Activated CD4-positive, alpha-beta T cell treated with anti-CD3 and anti-CD28 coated beads, Interleukin-2, Interleukin-4, amounts not matched to agents 100 ng/mL and 50 ng/mL, durations not matched to agents 16 hours and 8 hours (primary cell): ENCODE results near the gene ARHGAP5.
A peak's percentile ranks its signal among the peaks of the same experiment; 100 is the strongest.

ENCODE experiments used
- DNase-seq: peaks from one replicate; pipeline ENCODE4 v3.0.0-alpha.2; 2020; ENCODE audit warnings: low spot score

The ARHGAP5 gene

DNA sequence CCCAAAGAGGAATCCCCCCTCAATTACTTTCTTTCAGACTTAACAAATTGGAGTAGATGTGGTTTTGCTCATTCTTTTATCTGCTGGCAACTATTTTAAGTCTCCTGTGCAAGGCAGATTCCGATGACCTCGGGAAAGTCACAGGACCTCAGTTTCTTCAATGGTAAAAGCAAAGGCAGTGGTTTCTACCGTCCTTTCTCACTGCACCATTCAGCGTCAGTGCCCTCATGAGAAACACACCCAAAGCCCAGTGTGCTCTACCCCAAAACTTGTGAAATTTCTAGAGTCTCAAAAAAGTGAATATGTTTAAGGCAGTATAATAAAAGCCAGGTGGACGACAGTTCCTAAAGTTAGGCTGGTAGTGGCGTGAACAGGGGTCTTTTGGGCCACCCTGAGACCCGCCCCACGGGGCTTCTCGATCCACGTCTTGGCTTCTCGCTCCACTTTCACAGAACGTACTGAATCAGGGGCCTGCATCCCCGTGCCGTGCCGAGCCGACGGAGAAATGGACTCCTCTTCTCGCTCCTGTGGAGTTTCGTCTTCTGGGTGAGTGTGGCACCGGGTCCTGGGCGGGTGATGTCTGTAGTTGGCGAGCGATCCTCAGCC is 1.3 kb upstream of the ARHGAP5 start:
- peak; percentile 40 for DNase-seq

DNA sequence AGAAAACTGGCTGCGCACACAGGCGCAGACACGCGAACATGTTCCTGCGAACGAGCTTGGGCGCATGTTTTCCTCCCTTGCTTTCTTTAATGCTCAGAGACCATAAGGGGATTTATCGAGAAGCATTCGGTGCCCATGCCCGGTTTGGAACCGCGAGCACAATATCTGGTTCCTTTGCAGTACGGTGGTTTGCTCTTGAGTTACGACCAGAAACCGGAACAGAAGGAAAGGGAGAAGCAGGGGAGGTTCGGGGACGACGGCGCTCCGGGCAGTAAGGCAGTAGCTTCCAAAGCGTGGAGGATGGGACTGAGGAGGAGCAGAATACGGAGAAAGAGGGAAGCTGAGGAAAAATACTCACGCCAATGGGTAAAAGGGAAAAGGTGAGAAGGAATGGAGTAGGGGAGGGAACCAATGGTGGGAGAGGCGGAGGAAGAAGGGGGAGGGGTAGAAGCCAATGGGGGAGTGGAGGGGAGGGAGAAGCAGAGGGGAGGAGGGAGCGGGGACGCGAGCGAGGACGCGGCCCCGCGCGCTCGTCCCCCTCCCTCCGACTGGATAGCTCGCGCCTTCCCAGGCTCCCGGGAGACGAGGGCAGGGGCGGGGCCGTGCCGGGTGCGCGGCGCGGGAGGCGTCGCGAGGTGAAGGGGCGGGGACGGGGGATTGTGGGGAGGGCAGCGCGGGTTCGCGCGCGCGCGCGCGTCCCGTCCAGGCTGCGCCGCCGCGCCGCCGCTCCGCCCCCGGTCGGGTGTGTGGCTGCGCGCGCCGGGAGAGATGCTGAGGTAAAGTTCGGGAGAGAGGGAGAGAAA is 625 bp upstream of the ARHGAP5 start:
- peak; percentile 81 for DNase-seq

DNA sequence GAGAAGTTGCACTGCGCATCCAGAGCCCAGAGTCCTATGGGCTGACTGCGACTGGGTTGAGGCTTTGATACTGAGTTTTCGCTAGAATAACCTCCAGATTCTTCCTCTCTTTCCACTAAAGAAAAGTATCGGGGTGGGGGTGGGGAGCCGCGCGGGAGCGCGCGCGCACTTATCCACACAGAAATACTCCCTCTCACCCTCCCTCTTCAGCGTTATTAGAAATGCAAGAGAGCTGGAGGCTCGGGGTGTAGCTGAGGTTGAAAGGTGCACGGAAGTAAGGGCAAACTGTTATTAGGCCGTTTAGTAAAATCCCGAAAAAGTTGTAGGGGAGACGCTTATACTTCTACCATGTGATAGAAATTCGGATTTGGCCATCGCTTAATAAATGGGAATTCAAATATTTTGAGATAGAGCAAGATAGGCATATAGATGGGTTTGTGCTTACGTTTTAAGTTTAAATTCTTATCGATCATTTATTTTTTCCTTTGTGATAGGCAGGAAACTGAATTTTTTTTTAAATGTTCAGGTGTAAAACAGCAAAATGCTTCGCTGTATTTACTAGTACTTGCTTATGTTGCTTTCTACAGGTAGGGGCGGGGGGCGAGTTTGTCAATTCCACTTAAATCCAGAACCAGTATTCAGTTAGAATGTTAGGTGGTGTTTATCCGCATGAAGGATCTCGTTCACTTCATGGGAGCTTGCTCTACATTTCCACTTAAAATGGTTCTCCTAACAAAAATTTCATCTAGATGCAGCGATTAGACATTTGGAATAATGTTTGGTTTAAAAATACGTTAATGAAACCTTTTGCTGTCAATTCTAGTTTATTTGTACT is 1.1 kb downstream of the ARHGAP5 start:
- no peak for DNase-seq

DNA sequence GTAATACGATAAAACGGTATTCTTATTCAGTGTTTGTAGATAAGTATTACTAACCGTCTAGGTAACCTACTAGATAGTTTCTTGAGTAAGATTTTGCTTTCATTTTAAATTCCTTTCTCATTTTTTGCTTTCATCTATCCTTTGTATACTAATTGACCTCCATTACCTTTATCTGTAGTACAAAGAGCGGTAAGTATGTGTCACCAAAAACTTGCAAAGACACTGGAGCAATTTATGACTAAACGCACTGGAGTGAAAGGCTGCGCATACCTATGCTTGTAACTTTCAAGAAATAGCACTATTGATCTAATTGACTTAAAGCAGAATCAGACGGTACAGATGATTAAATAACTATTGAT is 1.7 kb downstream of the ARHGAP5 start:
- DNase-seq, result peak; percentile 50

DNA sequence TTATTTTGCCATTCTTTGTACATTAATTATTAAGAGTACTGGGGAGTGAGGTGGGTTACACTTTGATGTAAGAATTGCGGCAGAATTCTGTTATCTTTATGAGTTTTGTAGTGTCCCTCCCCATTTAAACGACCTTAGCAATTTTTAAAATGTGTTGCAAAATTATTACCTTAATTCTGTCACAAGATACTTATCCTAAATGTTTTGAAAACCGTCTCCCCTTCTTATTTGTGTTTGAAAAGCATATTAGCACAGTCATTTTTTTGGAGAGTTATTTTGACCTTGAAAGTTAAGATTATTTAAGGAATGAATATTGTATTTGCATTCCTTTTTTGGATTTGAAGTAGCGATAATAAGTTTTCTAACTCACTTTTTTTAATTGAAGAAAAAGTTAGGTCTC is 2.2 kb downstream of the ARHGAP5 start:
- no peak for DNase-seq

DNA sequence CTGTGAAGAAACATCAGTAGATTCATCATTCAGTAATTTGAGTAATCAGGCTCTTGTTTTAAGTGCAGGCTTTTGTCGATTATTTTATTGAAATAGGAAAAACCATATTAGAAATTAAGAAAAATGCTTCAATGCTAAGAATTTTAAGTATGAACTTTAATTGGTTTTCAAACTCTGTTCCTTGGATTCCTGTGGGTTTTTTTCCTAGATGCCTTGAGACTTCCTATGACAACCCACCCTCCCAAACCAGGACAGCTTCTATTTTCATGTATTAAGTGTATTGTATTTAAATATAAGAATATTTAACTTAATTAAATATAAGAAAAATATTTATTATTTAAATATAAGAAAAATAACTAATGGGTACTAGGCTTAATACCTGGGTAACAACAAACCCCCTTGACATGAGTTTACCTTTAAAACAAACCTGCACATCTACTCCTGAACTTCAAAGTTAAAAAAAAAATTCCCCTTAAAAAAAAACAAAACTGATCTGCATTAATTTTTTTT is 3.0 kb downstream of the ARHGAP5 start:
- DNase-seq, result no peak

DNA sequence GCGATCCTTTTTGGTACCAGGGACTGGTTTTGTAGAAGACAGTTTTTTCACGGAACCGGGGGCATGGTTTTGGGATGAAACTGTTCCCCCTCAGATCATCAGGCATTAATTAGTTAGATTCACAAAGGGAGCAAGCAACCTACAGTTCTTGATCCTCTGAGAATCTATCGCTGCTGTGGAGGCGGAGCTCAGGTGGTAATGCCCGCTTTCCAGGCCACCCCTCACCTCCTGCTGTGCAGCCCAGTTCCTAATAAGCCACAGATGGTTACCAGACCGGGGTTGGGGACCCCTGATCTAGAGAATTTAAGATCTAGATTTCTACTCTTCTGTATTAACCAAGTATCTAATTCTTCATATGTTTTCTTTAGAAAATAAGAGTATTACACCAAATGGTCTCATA is 4.8 kb downstream of the ARHGAP5 start:
- DNase-seq, result no peak

DNA sequence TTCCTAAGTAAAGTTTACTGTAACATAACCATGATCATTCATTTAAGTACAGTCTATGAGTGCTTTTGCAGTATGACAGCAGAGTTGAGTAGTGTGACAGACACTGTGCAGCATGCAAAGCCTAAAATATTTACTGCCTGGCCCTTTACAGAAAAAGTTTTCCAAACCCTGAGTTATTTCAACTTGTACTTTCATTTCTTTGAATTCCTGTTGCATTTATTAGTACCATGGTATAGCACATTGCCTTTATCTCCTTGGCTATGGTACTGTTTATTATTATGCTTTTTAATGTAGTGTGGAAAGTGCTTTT is 6.2 kb downstream of the ARHGAP5 start:
- DNase-seq, result no peak

DNA sequence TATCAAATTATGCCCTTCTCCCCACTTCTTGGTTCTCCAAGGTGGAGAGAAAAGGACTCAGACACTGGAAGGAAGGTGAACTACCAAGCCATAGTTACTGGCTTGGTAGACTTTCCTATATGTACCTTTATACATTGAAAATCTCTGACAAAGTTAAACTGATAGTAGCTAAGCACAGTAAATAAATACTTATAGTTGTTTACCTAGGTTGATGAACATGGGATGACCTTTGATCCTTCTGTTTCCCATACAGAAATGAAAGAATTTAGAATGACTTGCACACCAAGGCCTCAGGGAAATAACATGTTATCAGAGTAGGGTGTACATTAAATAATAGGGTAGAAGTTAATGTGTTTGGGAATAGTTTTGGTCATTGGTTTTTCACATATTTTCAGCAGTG is 6.7 kb downstream of the ARHGAP5 start:
- no peak for DNase-seq

DNA sequence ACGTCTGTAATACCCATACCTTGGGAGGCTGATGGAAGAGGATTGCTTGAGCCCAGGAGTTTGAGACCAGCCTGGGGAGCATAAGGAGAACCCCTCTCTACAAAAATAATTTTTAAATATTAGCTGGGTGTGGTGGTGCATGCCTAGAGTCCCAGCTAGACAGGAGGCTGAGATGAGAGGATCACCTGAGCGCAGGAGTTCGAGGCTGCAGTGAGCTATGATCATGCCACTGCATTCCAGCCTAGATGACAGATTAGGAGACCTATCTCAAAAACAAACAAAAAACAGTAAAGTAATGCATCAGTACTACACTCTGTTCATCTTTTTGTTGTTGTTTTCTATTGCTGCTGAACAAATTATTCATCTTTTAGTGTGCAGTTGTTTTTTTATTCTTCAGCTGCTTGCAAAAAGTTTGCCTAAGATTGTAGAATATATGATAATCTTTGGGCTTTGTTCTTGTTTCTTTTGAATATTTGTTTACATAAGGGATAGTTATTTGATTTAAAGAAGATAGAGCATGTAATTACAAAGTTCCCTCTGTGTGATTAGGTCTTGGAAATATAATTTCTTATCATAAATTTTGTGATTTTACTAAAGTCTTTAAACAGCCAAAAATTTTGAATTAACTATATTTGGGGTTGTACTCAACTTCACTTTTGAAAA is 8.2 kb downstream of the ARHGAP5 start:
- no peak for DNase-seq

DNA sequence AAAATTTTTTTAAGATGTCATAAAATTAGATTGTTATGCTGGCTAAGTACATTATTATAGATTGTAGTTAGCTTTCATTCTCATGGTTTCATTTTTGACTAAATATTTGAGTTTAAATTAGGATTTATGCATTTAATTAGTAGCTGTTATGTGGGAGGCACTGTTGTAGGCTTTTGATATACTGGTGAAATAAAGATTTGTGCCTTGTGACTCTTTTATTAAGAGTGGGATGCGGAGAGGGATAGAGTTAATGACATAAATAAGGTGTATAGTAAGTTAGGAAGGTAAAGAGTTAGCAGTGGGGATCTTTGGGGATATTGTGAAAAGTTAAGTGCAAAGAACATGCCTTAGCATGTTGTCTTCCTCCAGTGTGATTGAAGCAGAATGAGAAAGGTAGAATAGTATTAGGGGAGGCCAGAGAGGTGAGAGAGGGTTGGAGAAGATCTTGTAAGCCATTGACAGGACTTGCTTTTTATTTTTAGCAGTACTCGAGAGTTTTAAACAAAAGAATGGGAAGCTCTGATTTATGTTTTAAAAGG is 8.8 kb downstream of the ARHGAP5 start:
- no peak for DNase-seq

DNA sequence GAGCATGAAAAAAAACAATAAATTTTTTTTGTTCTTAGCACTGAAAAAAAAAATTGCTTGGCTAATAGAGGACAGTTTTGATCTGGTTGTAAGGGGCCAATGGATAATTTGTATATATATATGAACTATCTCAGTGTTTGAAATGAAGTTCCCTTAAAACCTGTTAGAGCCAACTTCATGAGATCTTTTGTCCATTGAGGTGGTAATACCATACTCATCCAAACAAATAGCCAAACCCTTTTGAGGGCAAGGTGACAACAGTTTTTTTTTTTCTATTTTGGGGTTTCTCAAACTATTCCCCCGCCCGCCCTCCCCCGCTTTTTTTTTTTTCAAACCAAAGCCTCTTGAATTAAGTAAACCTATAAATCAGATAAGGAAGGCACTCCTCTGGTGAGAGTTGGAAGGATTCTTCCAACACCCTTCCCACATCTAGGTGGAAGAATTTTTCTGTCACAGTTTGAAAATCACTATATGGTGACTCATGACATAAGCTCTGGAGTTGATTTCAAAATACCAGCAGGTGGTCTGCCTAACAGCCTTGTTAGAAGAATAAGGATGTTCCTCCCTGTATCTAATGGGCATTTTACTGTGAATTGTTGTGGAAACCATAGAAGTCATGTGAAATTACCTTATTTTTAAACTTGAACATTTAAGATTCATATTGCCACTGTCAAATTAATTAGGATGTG is 10.2 kb downstream of the ARHGAP5 start:
- DNase-seq, result no peak

DNA sequence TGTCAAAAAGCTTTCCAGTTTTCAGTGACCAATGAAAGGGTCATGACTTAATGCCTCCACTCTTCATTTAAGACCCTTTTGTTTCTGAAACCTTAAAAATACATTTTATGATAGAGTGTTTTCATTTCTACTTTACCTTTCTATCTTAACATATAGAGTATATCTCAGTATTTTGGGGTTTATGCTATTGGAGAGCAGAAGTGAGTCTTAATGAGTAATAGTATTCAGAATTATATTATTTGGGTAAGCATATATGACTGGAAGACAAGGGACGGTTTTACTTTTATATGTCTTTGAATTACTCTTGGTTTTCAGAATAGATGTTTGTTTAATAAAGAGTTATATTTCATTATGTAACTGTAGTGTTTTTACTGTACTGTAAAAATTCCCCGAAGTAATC is 10.8 kb downstream of the ARHGAP5 start:
- no peak for DNase-seq

DNA sequence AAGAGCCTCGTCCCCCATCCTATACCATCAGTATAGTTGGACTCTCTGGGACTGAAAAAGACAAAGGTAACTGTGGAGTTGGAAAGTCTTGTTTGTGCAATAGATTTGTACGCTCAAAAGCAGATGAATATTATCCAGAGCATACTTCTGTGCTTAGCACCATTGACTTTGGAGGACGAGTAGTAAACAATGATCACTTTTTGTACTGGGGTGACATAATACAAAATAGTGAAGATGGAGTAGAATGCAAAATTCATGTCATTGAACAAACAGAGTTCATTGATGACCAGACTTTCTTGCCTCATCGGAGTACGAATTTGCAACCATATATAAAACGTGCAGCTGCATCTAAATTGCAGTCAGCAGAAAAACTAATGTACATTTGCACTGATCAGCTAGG is 13.6 kb downstream of the ARHGAP5 start:
- no peak for DNase-seq

DNA sequence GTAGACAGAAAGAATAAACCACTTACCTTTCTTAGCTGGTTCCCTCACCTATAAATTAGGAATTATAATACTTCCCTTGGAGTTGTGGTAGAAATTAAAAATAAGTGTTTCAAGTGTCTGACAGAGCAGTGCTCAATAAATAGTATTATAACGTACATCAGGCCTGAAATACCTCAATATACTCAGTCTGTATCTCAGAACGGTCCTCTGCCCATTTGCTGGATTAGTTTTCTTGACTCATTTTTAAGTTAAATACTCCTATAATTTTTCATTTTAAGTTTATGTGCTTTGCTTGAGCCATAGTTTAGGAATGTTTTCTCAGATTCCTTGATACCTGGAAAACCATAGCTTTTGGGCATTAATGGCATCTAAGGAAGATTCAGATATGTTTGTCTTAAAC is 22.4 kb downstream of the ARHGAP5 start:
- no peak for DNase-seq

DNA sequence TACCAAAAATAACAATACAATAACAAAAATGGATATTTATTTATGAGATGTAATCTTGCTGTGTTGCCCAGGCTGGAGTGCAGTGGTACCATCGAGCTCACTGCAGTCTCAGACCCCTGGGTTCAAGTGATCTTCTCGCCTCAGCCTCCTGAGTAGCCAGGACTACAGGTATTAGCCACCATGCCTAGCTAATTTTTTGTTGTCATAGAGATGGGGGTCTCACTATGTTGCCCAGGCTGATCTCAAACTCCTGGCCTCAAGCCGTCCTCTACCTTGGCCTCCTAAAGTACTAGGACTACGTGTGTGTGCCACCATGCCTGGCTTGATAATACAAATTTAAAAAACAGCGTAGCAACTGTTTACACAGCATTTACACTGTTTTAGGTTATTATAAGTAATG is 23.1 kb downstream of the ARHGAP5 start:
- DNase-seq, result no peak

DNA sequence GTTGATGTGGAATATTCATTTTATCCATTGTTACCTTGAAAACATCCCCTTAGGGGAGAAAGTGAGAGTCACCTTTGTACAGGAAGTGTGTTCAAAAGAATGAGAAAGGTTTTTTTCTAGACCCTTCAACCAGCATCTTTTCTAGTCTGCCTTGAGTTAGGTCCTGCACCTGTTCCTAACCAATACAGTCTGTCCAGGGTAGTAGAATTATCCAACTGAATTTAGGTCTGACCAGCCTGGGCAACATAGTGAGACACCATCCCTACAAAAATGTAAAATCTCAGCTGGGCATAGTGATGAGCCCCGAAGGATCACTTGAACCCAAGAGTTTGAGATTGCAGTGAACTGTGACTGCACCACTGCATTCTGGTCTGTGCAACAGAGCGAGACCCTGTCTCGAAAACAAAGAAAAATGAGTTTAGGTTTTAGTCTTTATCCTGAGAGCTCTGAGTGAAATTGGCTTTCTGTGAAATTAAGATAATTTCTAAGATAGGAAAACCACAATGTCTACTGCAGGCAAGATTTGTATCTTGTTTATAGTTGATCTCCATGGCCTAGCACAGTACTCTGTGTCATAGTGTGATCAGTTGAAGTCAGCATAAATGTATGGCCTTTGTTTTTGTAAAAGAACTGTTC is 25.2 kb downstream of the ARHGAP5 start:
- peak; percentile 64 for DNase-seq

DNA sequence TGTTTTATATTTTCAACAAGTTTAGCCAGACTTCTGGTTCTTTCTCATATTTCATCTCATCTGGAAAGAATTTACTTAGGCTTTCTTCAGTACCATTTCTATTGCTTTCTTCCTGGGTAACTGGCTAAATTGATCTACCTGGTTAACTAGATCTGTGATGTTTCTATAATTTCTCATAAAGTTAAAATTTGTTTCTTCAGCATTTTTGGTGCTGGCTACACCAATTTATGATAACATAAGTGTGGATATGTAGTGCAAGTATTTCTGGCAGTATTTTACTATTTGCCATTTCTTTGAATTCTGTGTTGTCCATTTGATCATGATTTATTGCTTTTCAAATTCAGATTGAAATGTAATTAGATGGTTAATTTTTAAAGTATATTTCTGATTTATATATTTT is 25.9 kb downstream of the ARHGAP5 start:
- no peak for DNase-seq

DNA sequence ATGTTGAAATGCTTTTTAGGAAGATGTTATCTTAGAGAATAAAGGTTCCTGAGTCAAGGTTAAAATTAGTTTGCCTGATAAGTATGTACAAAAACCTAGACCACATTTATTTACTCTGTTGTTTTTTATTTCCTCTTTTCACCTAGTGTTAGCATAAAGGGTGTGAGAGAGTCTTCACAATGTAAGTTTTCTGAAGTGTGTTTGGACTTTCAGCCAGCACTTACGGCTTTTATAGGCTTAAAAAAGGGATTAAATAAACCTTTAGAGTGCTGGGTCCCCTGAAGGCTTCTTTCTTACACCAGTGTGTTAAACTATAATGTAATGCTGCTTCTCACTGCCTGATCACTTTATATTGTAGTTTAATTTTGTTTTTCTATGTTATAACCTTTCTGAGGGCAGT is 27.2 kb downstream of the ARHGAP5 start:
- no peak for DNase-seq

DNA sequence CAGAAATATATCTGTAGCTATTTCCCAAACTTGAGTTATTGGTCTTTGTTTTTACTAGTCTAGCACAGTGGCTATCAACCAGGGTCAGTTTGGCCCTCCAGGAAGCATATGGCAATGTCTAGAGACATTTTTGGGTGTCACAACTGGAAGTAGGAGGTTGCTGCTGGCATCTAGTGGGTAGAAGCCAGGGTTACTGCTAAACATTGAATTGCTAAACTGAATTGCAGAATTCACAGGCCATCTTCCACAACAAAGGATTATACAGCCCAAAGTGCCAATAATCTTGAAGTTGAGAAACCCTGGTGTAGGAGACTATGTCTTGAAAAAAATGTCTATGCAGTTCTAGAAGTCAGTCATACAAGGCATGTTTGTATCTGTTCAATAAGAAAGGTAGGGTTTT is 27.7 kb downstream of the ARHGAP5 start:
- no peak for DNase-seq
